ENCODE measurements around the gene ALDH16A1.
"Not testable (repeated sequence)": the region's sequence is repeated elsewhere in the genome, so short reads cannot be mapped to it uniquely, and the experiment has no call there.

Gene ALDH16A1

GRCh38 chr19:49468746-49469447 is 15.9 kb downstream of the ALDH16A1 start:
- DNase-seq = no peak

- no peak for DNase-seq
Observed at GRCh38 chr19:49469828-49470614, 17.0 kb downstream of the ALDH16A1 start.

- no peak for DNase-seq
Observed at GRCh38 chr19:49470615-49470978, 17.6 kb downstream of the ALDH16A1 start.

- DNase-seq = no peak
Observed at GRCh38 chr19:49472936-49473335, 19.9 kb downstream of the ALDH16A1 start.

GRCh38 chr19:49473501-49473867 is 20.5 kb downstream of the ALDH16A1 start:
- DNase-seq = not testable (repeated sequence)

- DNase-seq = peak; percentile 79
Observed at GRCh38 chr19:49473868-49474541, 21.0 kb downstream of the ALDH16A1 start, which contains the start of gene FLT3LG. Gene FLT3LG (plus strand): TSS chr19:49474215. CDS start chr19:49474640, 425 bp downstream.

GRCh38 chr19:49474542-49474924 is 21.5 kb downstream of the ALDH16A1 start:
- DNase-seq = no peak

GRCh38 chr19:49475191-49475917 is 22.3 kb downstream of the ALDH16A1 start:
- DNase-seq = no peak

- DNase-seq = no peak
Observed at GRCh38 chr19:49475995-49476880, 23.2 kb downstream of the ALDH16A1 start.

GRCh38 chr19:49479975-49480628 is 27.1 kb downstream of the ALDH16A1 start:
- no peak for DNase-seq

- no peak for DNase-seq
Observed at GRCh38 chr19:49481020-49481683, 28.1 kb downstream of the ALDH16A1 start.

- no peak for DNase-seq
Observed at GRCh38 chr19:49486232-49486631, 33.2 kb downstream of the ALDH16A1 start.

GRCh38 chr19:49486710-49487276 is 33.8 kb downstream of the ALDH16A1 start:
- DNase-seq = no peak

GRCh38 chr19:49487277-49488045 is 34.4 kb downstream of the ALDH16A1 start, which contains the start of gene RPL13A:
Gene RPL13A (plus strand): TSS chr19:49487608. CDS start chr19:49487630, 22 bp downstream.
- DNase-seq = peak; percentile 99

- DNase-seq = no peak
Observed at GRCh38 chr19:49488046-49488862, 35.2 kb downstream of the ALDH16A1 start.

GRCh38 chr19:49488863-49489537 is 36.0 kb downstream of the ALDH16A1 start:
- DNase-seq = no peak

- no peak for DNase-seq
Observed at GRCh38 chr19:49489601-49490167, 36.7 kb downstream of the ALDH16A1 start.

Measured in NCI-H748 treated with DMSO at 0.1 percent for 48 hours (cell line).